Glutamatergic neuron (in vitro differentiated cells): ENCODE measurements around the gene KCTD17. TPM values are rescaled to one million over a fixed set of nuclear protein-coding genes. Genes with fewer than 3 reads are reported as not detected.
A peak's percentile ranks its signal among the peaks of the same experiment; 100 is the strongest.

ENCODE experiments used
- DNase-seq: peaks from one replicate; pipeline ENCODE4 v3.0.0; 2022
- H3K27ac Mint-ChIP-seq: one replicate; pipeline ENCODE4 v1.8.0; 2020; ENCODE audit warnings: mild to moderate bottlenecking, mixed read lengths, inconsistent platforms; ENCODE audit not compliant: unreplicated experiment
- H3K27me3 Mint-ChIP-seq: one replicate; pipeline ENCODE4 v1.8.0; 2020; ENCODE audit warnings: mild to moderate bottlenecking, moderate library complexity, mixed read lengths, inconsistent platforms; ENCODE audit not compliant: unreplicated experiment
- H3K36me3 Mint-ChIP-seq: one replicate; pipeline ENCODE4 v1.8.0; 2020; ENCODE audit warnings: mild to moderate bottlenecking, mixed read lengths, inconsistent platforms; ENCODE audit not compliant: unreplicated experiment
- H3K4me1 Mint-ChIP-seq: one replicate; pipeline ENCODE4 v1.8.0; 2020; ENCODE audit warnings: mild to moderate bottlenecking, low read depth, mixed read lengths, inconsistent platforms; ENCODE audit not compliant: unreplicated experiment
- H3K4me3 Mint-ChIP-seq: one replicate; pipeline ENCODE4 v1.8.0; 2020; ENCODE audit warnings: mild to moderate bottlenecking, mixed read lengths, inconsistent platforms; ENCODE audit not compliant: unreplicated experiment
- H3K9me3 Mint-ChIP-seq: one replicate; pipeline ENCODE4 v1.8.0; 2020; ENCODE audit warnings: mild to moderate bottlenecking, moderate library complexity, mixed read lengths, inconsistent platforms; ENCODE audit not compliant: unreplicated experiment
- CTCF ChIP-seq: fragments of 200-600 bp; sonication (generic); IDR thresholded peaks from one replicate; pipeline ENCODE4 v1.5.0; 2021; ENCODE audit not compliant: partially characterized antibody, unreplicated experiment
- total RNA-seq: library from RNA; stranded (reverse); fragmentation: NEBNext Ultra II Directional; extraction: Animal tissue kit (Norgen Biotek cat#: 25700); gene quantifications from one replicate; pipeline ENCODE4 v1.2.1, GENCODE V29; 2021; ENCODE audit not compliant: unreplicated experiment

KCTD17 gene
- total RNA-seq, 1 donor from 2014 or later = 137 TPM

- peaks cover 5% of the 10 kb centered on the region for H3K27me3 Mint-ChIP-seq
- H3K4me1 Mint-ChIP-seq = peaks cover 8% of the 10 kb centered on the region
- no peak for DNase-seq
- H3K4me3 Mint-ChIP-seq = no peak overlapping the region
- no peak overlapping the region for H3K27ac Mint-ChIP-seq
- no peak for TF ChIP-seq CTCF
- peaks cover 2% of the 10 kb centered on the region for H3K9me3 Mint-ChIP-seq
- peaks cover 6% of the 10 kb centered on the region for H3K36me3 Mint-ChIP-seq
These were observed 8.4 kb downstream of the KCTD17 start for GRCh38 chr22:37059876-37060449.

GRCh38 chr22:37060801-37061610, 9.5 kb downstream of the KCTD17 start:
- Mint-ChIP-seq H3K9me3 (peaks cover 2% of the 10 kb centered on the region), H3K27ac (no peak overlapping the region), H3K36me3 (peaks cover 6% of the 10 kb centered on the region), H3K4me1 (peaks cover 3% of the 10 kb centered on the region), H3K27me3 (peaks cover 2% of the 10 kb centered on the region), H3K4me3 (no peak overlapping the region)
- TF ChIP-seq CTCF = no peak
- peak; percentile 13 for DNase-seq

- peaks cover 2% of the 10 kb centered on the region for H3K27me3 Mint-ChIP-seq
- TF ChIP-seq CTCF = no peak
- no peak for DNase-seq
- peaks cover 7% of the 10 kb centered on the region for H3K4me1 Mint-ChIP-seq
- H3K9me3 Mint-ChIP-seq = peaks cover 2% of the 10 kb centered on the region
- peaks cover 6% of the 10 kb centered on the region for H3K36me3 Mint-ChIP-seq
- no peak overlapping the region for H3K4me3 Mint-ChIP-seq
- H3K27ac Mint-ChIP-seq = no peak overlapping the region
These were observed 10.3 kb downstream of the KCTD17 start for GRCh38 chr22:37061611-37062375.

- Mint-ChIP-seq H3K4me3 (no peak overlapping the region), H3K36me3 (peaks cover 6% of the 10 kb centered on the region), H3K4me1 (peaks cover 7% of the 10 kb centered on the region), H3K27ac (no peak overlapping the region), H3K27me3 (peaks cover 4% of the 10 kb centered on the region), H3K9me3 (peaks cover 2% of the 10 kb centered on the region)
- no peak for TF ChIP-seq CTCF
- peak; percentile 10 for DNase-seq
These were observed 10.8 kb downstream of the KCTD17 start for GRCh38 chr22:37062376-37062675.
